Pancreas (tissue), 10 donors: ENCODE data around the gene ZBTB44. TPM values are rescaled to one million over a fixed set of nuclear protein-coding genes. Genes with fewer than 3 reads are reported as not detected.

Experiments
- ATAC-seq, 4 donors: fragments of 200-7000 bp; cut with Tn5 transposase; one replicate each; pipeline versions ENCODE4 v1.8.0 to v1.9.1; 2020; ENCODE audit warnings: mild to moderate bottlenecking in 4 of 4, moderate library complexity in 4 of 4
- DNase-seq, 6 donors: peaks; one replicate each; pipeline ENCODE4 v3.0.0-alpha.2; 2020
- FAIRE-seq: peaks from 2 replicates; lab custom pipeline; 2012; peaks lifted over from hg19 to GRCh38; lab: Jason Lieb, UNC
- H3K27ac ChIP-seq, 4 donors: fragments of 200-600 bp; sonication (generic); 1 replicate in 3 of 4; 2 replicates in 1 of 4; pipeline versions ENCODE4 v1.5.0 to v1.8.0; 2020
- H3K27me3 ChIP-seq, 4 donors: fragments of 200-600 bp; one replicate each; pipeline ENCODE4 v1.8.0; 2021
- H3K36me3 ChIP-seq, 3 donors: fragments of 200-600 bp; sonication (generic) in 1 of 3; one replicate each; pipeline versions ENCODE4 v1.5.0 to v1.8.0; 2020 to 2021
- H3K4me1 ChIP-seq, 3 donors: fragments of 200-600 bp; one replicate each; pipeline ENCODE4 v1.8.0; 2021
- H3K4me3 ChIP-seq, 4 donors: fragments of 200-600 bp; sonication (generic) in 2 of 4; one replicate each; pipeline versions ENCODE4 v1.5.0 to v1.8.0; 2020 to 2021
- H3K9me3 ChIP-seq, 4 donors: fragments of 200-600 bp; one replicate each; pipeline ENCODE4 v1.8.0; 2021
- CTCF ChIP-seq, 4 donors: fragments of 200-600 bp; sonication (generic) in 3 of 4; IDR thresholded peaks; one replicate each; pipeline versions ENCODE4 v1.5.0 to v1.8.0; 2021; ENCODE audit warnings: antibody characterized with exemption in 4 of 4
- WGBS, 2 donors: extraction: QIAGEN DNeasy Blood & Tissue Kit; methylation state at CpG; one replicate each; pipeline ENCODE4 v1.1.7; 2013; 5-methylcytosine and 5-hydroxymethylcytosine counted together
- intact Hi-C, 3 donors: fragments of 100-400 bp; cut with DNase I; formaldehyde crosslinking; loops; one replicate each; pipeline versions ENCODE4 v1.11.1 to v1.14.2; 2022
- polyA plus RNA-seq, 2 donors: library from polyadenylated mRNA; stranded (reverse); fragments of 200-250 nt; gene quantifications; one replicate each; pipeline ENCODE4 v1.2.3, GENCODE V29; 2013
- total RNA-seq, 6 donors: library from RNA; stranded (reverse); fragmentation: NEBNext Ultra II Directional in 4 of 6; extraction: Animal tissue kit (Norgen Biotek cat#: 25700) in 4 of 6; gene quantifications; one replicate each; pipeline versions ENCODE4 v1.2.1 to v1.2.4, GENCODE V29; 2021 to 2023
- donor health status: healthy with polysubstance abuse.
- donor health status: DM: no; HTN: no; CAD: no; lungs with moderate emphysema.
- donor health status: DM: no; HTN: no; CAD: no.
- donor health status: control.
- donor health status: control.
- donor health status: Bipolar disorder and iron deficiency.
- donor health status: DM: yes; HTN: yes; CAD: no.
- donor health status: DM: no; HTN: no; CAD: no.
- donor health status: DM: no; HTN: no; CAD: no.
- donor health status: DM: yes; HTN: yes; CAD: no.

Gene ZBTB44
- total and polyA plus RNA-seq, 8 donors: 6.4 to 31.1 (median 18.1) TPM

GRCh38 chr11:130218501-130219070, 96.1 kb downstream of the ZBTB44 start:
- no peaks in the 10 kb centered on the region for H3K27me3 ChIP-seq
- no peaks in the 10 kb centered on the region for H3K36me3 ChIP-seq
- ATAC-seq: no peak
- FAIRE-seq: no peak
- DNase-seq: peak in 1 of 6 donors; percentile 42
- intact Hi-C loops: loop anchor here in 1 of 3 donors (10.0 kb wide), 2 partner anchors 166 to 206 kb away; partner anchors contain the start of gene ADAMTS8
- no peak for TF ChIP-seq CTCF (IDR thresholded peaks at IDR 0.05)
- H3K4me3 ChIP-seq: no peak overlapping the region
- H3K27ac ChIP-seq: no peak overlapping the region
- H3K4me1 ChIP-seq: no peaks in the 10 kb centered on the region
- H3K9me3 ChIP-seq: no peaks in the 10 kb centered on the region
- 82 to 85% methylated on average over 14 of the region's 14 CpGs for WGBS, 2 donors

- no peak for ATAC-seq
- no peak for FAIRE-seq
- Histone ChIP-seq H3K27me3 (no peaks in the 10 kb centered on the region), H3K27ac (no peak overlapping the region), H3K4me1 (no peaks in the 10 kb centered on the region), H3K9me3 (no peaks in the 10 kb centered on the region), H3K36me3 (no peaks in the 10 kb centered on the region), H3K4me3 (no peak overlapping the region)
- TF ChIP-seq CTCF (IDR thresholded peaks at IDR 0.05): no peak
- 77% methylated on average over 21 of the region's 21 CpGs for WGBS, 2 donors
- DNase-seq: peak in 1 of 6 donors; percentile 44
- intact Hi-C loops: loop anchor here in 1 of 3 donors (10.0 kb wide), 2 partner anchors 167 to 207 kb away; partner anchors contain the start of gene ADAMTS8
Observed at GRCh38 chr11:130217133-130218031, 97.3 kb downstream of the ZBTB44 start.

- Histone ChIP-seq H3K9me3 (no peaks in the 10 kb centered on the region), H3K27ac (no peak overlapping the region), H3K4me3 (no peak overlapping the region), H3K27me3 (no peaks in the 10 kb centered on the region), H3K36me3 (no peaks in the 10 kb centered on the region), H3K4me1 (no peaks in the 10 kb centered on the region)
- FAIRE-seq (no peak), DNase-seq (peak in 2 of 6 donors; percentile 8 to 35), ATAC-seq (no peak)
- intact Hi-C loops: loop anchor here in 1 of 3 donors (10.0 kb wide), 2 partner anchors 168 to 208 kb away; partner anchors contain the start of gene ADAMTS8
- WGBS, 2 donors: 68 to 69% methylated on average over 17 of the region's 17 CpGs
- TF ChIP-seq CTCF (IDR thresholded peaks at IDR 0.05): no peak
Observed at GRCh38 chr11:130216591-130217132, 98.1 kb downstream of the ZBTB44 start.

GRCh38 chr11:130216221-130216550, 98.5 kb downstream of the ZBTB44 start:
- no peak overlapping the region for H3K4me3 ChIP-seq
- FAIRE-seq (no peak), DNase-seq (no peak), ATAC-seq (no peak)
- no peak for TF ChIP-seq CTCF (IDR thresholded peaks at IDR 0.05)
- H3K9me3 ChIP-seq: no peaks in the 10 kb centered on the region
- H3K27me3 ChIP-seq: no peaks in the 10 kb centered on the region
- intact Hi-C loops: loop anchor here in 1 of 3 donors (10.0 kb wide), 2 partner anchors 169 to 209 kb away; partner anchors contain the start of gene ADAMTS8
- 63 to 72% methylated on average over 4 of the region's 4 CpGs for WGBS, 2 donors
- H3K36me3 ChIP-seq: no peaks in the 10 kb centered on the region
- H3K4me1 ChIP-seq: no peaks in the 10 kb centered on the region
- no peak overlapping the region for H3K27ac ChIP-seq
